GM21515 (cell line): ENCODE measurements around the gene NOTCH2.
"Not testable (repeated sequence)": the region's sequence is repeated elsewhere in the genome, so short reads cannot be mapped to it uniquely, and the experiment has no call there.

ENCODE experiments used
- ATAC-seq: cut with Tn5 transposase; IDR thresholded peaks from one replicate; pipeline ENCODE4 v1.9.1; 2021; ENCODE audit not compliant: unreplicated experiment

Gene NOTCH2

DNA sequence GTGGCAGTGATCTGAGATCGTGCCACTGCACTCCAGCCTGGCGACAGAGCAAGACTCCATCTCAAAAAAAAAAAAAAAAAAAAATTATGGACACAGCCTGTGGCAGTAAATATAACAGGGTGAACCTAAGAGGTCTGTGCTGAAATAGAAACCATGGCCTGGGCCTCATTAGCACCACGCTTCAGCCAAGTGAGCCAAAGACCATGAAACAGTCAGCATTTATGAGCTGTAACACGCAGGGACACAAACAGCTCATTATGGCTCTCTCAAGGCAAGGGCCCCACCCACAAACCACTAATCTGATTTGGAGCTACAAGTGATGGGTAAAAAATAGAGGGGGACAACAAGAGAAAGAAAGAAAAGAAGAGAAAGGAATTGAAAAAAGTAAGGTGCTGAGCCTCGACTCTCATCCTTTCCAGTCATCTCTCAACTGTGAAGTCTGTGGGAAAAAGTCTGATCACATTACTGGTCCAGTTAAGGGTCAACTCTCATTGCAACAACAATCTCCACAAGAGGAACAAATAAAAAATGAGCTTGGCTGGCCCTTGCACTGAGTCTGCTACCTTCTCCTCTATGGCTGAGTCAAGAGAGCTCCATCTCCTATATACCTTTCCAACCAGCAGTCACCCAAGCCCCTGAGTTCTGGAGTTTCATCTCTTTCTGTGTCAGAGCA, 93.7 kb downstream of the NOTCH2 start:
- ATAC-seq = not testable (repeated sequence)

DNA sequence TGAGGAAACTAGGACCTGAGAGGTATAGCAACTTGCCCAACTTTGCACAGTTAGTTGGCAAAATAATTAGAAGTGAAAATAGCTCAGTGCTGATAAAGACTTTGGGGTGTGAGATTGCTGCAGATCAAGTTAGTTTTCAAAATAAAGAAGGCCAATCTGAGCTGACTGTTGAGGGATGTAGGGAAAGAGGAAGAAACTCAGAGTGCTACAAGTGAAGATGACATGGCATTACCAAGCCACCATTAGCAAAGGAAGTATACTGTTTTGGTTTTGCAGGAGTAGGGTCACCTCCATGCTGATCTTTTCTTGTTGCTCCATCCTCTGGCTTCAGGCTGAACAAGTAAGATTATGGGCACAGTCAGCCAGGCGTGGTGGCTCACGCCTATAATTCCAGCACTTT, 94.5 kb downstream of the NOTCH2 start:
- ATAC-seq = no peak

DNA sequence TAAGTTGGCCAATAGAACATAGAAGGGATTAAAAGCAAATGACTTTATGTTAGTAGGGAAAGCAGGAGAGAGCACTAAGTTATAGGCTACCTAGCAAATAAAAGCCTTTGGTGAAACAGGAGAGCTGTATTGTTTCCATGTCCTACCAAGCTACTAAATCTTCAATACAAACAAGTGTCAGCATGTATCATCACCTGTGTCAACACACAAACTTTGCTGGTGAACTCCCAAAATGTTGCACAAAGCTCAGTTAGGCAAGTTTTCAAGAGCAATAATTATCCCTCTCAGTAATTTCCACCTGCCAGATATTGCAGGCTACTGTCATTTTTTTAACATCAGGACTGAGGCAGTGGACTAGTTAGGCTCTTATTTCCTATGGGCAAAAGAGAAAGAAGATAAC, 95.4 kb downstream of the NOTCH2 start:
- ATAC-seq = no peak

DNA sequence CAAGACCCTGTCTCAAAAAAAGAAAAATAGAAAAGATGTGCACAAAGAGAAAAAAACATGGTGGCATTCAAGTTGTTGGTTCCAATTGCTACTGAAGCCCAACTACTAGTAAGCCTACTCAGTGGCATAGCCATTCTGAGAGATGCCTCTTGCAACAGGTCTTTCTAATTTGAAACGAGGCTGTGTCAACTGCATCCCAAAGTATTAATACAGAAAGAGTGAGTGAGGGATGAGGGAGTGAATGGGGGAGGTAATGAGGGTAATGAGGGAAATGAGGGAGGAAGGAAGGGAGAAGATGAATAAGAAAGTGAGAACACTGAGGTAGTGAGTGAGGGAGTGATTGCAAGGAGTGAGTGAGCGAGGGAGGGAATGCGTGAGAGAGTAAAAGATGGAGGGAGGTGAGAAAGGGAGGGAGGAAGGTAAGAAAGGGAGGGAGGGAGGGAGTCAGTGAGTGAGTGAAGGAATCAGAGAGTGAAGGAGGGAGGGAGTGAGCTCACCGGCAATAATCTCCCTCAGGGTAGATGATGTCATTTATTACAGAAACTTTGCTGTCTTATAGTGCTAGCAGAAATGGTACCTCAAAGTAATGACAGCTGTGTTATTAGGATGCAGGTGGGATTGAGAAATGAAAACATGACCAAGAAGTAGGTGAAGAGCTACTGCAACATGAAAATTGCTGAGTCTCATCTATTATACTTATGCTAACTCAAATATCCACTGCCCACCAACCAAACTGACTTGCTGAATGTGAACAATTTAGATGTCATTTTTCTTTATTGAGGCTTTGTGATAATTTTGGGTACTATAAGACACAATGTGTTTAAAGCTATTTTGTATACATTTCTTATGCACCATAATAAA, 97.5 kb downstream of the NOTCH2 start:
- ATAC-seq = no peak

DNA sequence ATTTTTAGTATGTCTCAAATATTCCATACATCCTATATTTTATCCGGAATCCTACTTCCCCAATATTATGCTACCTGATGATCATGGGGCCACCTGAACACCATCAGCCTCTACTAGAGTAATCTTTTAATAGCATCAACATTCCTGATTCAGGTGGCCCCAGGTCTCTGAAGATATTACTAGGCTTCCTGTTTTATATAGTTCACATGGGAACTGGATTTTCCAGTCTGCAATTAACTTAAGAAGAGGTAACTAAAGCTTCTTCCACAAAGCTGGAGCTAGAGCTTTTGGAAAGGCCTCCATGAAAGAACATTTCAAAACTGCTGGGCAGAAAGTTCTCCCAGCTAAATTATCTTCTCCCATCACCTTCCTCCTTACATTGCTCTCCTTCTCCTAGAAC, 100.9 kb downstream of the NOTCH2 start:
- no peak for ATAC-seq

DNA sequence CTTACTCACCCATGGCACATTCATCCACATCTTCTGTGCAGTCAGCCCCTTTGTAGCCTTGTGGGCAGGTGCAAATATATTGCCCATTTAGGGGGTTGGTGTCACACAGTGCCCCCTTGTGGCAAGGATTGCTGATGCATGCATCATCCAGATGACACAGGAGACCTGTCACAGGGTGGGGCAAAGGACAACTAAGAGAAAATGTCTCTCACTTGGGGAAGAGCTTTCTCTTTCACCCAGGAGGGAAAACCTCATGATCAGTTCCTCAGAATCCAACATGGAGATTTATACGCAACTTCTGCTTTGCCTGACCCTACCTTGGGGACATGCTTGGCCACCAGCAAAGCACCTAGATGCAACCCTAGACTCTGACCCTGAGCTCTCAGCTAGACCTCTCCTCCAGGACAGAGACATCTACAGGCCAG, 101.4 kb downstream of the NOTCH2 start:
- no peak for ATAC-seq

DNA sequence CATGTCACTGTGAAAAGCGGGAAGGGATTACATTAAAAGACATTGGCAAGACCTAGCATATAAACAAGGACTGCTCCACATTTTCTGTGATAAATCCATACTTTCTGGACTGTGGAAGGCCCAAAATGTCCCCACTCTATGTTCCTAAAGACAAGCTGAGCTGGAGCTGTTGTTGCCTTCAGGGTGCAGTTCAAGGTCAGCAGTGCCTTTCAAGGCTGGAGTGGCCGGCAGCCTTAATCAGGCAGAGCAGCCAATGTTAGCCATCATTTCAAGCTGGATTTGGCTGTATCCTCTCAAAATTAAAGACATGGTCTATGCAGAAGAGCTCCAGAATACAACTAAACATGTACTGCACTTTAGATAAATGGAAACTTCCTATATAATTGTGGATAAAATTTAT, 102.8 kb downstream of the NOTCH2 start:
- ATAC-seq = no peak

DNA sequence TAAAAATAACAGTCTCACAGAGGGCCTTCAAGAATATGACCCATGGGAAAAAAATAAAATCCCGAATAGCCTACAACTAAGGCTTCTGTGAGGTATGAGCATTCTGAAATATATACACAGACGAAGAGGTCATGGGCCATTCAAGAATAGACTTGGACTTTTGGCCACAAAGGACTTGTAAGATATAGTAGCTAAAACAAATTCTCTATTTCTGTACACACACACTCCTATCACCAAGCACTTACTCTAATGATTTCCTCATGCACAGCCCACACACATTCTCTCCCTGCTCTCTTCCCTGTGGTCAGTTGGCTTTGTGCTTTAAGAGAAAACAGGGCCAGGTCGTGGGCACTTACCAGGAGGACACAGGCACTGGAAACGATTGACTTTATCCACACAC, 103.4 kb downstream of the NOTCH2 start:
- ATAC-seq = no peak

DNA sequence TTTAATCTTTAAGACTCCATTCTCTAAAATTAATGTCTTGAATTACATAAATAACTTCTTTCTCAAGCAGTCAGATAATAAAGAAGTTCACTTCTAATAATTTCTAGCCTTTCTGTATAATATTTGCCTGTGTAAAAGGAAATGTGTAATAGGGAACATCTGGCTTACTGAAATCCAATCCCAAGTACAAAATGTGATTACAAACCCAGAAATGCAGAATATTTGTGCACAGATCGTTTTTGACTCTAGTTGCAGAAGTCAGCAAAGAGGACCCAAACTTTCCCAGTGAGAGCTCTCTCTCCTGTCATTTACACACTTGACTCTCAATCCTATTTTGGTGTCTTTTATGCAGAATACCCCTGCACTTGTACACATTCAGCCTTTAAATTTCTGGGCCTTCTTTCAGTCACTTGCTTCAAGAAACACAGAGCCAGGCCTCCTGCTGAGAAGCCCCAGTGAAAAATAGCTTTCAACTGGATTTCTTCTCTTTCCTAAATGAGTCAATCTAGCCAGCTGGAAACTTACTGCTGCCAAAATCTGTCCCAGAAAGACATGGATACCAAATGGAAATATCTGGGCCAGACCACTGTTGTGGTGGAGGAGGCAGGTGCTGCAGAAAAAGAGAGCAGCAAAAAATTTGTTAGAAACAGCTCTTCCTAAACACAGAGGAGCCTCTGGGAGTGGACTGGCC, 104.6 kb downstream of the NOTCH2 start:
- ATAC-seq = no peak

DNA sequence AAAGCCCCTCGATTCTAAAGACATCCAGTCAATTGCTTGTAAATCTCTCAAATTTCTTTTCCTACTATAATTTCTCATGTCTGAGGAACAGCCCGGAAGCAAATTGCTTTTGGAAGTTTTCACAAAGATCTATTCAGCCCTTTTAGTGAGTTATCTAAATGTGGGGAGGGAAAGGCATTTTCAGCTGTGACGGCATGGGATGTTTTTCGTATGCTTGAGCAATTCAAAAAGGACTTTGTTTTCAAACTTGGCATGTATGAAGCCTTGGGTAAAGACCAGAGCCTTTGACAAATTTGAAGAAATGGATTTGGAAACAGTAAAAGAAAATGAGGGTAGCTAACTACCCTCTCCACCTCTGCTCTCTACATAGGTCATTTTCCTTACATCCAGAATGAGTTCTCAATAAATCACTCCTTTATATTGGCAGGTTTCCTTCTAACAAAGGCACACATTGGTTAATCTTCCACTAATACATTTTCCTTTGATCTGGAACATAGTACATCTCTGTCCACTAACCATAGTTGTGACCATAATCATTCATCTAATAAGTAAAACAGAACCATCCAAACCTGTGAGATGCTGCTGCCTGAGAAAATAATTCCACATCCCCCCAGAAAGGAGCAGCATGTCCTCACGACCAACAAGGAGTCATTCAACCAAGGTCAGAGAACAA, 107.0 kb downstream of the NOTCH2 start:
- ATAC-seq = no peak

DNA sequence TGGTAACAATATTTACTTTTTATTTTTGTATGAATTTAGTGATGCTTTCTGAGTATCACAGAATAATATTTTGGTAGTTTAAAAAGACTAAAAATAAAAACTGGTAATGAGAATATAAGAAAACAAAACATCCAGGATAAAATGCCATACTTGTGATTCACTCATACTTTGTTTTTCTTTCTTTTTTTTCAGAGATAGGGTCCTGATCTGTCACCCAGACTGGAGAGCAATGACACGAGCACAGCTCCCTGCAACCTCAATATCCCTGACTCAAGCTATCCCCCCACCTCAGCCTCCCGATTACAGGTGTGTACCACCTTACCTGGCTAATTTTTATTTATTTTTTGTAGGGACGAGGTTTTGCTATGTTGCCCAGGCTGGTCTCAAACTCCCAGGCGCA, 109.0 kb downstream of the NOTCH2 start:
- no peak for ATAC-seq

DNA sequence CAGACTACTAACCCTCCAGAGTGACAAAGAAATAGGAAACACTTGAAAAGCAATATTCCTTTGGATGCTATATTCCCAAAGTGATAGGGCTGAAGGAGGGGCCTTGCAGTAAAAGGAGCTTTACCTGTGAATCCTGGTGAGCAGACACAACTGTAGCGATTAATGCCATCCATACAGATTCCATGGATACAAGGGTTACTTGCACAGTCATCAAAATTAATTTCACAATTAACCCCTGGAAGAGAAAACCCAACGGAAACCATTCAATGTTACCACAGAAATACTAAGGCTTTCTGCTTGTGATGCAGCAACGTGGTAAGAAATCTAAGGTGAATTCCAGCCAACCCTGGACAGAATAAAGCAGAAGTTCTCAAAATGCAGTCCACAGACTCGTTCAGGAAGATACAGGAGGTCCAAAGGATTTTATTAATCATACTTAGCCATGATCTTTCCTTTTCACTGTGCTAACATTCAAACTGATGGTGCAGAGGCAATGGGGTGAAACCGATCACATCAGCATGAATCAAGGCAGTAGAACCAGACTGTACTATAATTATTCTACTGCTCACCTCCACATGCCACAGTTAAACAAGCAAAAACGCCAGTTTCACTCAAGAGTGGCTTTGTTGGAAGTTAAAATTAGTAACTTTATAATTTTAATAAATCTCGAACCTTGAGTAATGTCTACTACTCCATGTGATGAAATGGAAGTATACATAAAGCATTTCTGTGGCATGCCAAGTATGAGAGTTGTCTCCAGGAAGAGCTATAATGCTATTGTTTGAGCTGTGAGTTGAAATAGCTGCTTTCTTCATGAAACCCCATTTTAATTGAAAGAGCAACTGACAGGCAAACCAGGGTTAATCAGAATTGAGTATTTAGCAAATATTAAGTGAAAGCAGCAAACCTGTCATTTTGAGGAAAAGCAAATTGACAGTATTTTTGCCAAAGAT, 109.9 kb downstream of the NOTCH2 start:
- ATAC-seq = no peak

DNA sequence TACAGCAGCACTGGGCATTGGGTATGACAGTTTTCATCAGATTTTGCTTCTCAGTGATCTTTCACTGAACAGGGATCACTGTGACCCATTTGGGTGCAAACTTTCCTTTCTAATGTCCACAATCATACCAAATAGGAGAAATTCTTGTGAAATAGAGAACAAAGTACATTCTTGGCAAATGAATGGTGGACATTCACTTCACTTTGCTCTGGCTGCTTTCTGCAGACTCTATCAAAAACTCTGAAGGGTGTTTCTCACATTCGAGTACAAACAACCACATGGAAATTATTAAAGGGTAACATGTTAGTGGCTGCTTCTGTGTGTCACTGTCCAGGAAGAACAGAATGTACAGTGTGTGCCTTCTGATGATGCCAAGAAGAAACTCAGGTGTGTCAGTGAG, 111.2 kb downstream of the NOTCH2 start:
- no peak for ATAC-seq

DNA sequence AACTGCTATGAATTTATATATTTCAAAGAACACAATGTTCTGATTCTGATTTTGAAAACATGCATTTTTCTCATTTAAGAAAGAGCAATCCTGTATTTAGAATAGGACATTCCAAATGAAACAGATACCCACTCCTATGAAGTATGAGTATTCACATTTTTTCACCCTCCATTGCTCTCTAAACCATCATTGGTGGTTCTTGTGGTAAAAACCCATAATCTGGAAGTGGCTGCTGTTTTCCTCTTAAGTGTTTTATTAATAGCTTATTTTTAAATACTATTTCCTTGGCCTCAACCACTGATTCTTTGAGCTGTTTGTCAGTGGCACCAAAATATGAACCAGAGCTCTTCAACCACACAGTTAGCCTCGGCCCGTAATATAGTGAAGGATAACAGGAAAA, 113.2 kb downstream of the NOTCH2 start:
- ATAC-seq = no peak

DNA sequence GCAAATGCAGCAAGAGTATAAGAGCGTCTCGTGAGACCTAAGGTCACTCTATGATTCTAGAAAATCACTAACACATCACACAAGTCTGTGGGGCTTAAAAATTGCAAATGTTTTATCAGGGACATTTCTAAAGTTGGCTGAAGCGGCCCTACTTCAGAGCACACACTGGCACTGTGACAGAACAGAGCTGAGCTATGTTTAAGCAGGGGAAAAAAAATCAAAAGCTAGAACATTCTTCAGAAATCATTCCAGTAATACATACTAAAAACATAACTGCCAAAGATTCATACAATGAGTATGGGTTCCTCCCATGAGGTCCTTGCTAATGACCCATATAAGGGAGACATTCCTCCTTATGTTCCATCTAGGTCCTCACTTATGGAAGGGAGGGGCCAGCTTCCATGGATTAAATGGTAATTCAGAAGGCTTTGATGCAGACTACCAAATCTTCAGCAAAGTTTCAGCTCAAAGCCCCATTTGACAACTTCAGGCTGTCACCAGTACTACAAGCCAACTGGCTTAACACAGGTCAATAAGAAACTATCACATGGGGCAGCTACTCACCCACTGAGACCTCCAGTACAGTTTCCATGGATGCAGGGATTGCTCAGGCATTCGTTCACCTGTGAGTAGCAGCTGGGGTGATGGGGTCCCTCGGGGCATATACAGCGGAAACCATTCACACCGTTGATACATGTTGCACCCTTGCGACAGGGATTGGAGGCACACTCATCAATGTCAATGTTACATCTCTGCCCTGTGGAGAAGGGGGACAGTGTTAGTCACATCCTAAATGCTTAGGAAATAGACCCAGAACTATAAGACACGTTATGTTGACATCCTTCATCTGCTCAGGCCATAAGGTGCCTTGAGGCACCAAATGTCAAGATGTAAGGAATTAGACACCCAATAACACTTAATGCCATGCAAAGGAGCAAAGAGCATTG, 114.7 kb downstream of the NOTCH2 start:
- no peak for ATAC-seq

DNA sequence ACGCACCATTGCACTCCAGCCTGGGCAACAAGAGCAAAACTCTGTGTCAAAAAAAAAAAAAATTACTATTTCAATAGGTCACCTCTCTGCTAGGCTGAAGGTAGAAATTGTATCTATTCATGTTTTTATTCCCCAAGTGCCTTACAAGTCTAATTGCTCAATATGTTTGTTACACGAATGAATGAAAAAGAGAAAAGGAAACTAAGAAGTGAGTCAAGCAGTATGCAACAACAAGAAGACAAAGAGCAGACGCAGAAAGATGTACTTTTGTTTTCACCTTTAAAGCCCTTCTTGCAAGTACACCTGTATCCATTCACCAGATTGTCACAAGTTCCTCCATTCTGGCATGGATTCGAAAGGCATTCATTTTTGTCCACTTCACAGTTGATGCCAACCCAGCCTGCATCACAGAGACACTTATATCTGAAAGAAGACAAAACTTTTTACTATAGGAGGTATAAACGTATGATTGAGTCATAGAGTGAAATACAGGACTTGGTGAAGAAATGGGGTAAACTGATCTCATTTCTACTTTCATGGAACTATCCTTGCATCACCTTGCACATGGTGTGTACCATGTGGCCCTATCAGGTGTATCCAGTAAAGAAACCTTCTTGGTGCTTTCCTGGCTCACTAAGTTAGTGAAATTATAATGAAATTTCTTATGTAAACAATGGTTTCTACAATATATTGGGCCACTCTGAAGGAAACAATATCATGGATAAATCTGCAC, 116.0 kb downstream of the NOTCH2 start:
- ATAC-seq = no peak

DNA sequence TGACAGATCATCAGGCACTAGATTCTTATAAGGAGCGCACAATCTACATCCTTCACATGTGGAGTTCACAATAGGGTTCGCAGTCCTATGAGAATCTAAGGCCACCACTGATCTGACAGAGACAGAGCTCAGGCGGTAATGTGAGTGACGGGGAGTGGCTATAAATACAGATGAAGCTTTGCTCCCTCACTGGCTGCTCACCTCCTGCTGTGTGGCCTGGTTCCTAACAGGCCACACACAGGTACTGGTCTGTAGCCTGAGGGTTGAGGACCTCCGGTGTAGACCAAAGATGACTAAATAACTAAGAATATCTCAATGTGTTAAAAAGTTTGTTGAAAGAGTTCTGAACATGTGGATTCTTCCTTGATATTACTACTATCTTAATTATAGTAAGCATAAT, 117.0 kb downstream of the NOTCH2 start:
- ATAC-seq = no peak
